ENCODE results near the gene MEIG1.

DNA sequence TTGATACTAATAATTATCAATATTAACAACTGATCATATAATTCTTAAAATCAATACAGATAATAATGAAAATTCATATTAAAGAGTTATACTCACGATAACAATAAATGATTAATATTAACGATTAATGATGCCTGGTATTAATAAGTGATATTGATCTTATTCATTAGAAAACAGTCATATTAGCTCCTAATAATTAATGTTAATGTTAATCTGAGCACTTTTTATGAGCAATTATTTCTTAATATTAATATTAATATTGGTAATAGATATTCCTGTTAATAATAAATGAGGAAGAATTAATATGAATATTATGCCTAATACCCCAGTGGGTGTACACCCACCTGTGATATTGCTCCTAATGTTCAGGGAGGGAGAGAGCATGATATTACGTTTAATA is 23.6 kb downstream of the MEIG1 start:
- TF ChIP-seq, protein P1, sequence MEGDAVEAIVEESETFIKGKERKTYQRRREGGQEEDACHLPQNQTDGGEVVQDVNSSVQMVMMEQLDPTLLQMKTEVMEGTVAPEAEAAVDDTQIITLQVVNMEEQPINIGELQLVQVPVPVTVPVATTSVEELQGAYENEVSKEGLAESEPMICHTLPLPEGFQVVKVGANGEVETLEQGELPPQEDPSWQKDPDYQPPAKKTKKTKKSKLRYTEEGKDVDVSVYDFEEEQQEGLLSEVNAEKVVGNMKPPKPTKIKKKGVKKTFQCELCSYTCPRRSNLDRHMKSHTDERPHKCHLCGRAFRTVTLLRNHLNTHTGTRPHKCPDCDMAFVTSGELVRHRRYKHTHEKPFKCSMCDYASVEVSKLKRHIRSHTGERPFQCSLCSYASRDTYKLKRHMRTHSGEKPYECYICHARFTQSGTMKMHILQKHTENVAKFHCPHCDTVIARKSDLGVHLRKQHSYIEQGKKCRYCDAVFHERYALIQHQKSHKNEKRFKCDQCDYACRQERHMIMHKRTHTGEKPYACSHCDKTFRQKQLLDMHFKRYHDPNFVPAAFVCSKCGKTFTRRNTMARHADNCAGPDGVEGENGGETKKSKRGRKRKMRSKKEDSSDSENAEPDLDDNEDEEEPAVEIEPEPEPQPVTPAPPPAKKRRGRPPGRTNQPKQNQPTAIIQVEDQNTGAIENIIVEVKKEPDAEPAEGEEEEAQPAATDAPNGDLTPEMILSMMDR (IDR thresholded peaks at IDR 0.05) = no peak
- TF ChIP-seq POLR2A (IDR thresholded peaks at IDR 0.05) = no peak

All from thyroid gland (tissue), 4 donors.